ENCODE data around the gene ACIN1. TPM values are rescaled to one million over a fixed set of nuclear protein-coding genes. Genes with fewer than 3 reads are reported as not detected.

ACIN1 gene
- total RNA-seq, 2 experiments from 2014 or later, result 282 to 288 TPM

DNA sequence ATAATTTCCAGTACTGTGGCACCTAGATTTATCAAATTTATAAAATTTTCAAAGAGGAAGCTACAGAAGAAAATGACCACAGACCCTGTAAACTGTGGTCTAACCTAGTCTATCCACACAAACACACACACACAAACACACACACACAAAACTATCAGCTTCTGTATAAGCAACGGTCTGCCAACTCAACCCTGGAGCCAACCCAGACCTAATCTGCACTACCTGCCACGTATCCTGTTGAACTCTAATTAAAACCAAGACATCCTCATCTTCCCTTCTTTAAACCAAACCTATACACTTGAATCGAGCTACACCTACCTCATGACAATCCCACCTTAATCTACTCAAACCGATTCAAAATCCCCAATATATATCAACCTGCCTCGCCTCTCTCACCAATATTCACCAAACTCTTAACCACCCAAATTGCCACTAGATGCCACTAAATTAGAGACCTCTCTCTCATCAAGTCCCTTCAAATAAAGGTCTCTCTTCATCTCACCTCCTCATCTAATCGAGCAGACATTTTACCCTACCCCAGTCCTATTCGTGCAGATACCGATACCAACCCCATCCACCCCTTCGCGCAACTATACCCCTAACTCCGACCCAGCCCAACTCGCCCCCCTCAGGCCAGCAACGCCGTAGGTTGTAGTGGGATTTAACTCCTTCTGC is 808 bp downstream of the ACIN1 start:
- H3K36me3 Mint-ChIP-seq (ENCODE audit: low read depth), result peaks cover 56% of the 10 kb centered on the region
- intact Hi-C loops (cut with DNase I, micrococcal nuclease), result loop anchor here (2.0 to 10.0 kb wide), 6 partner anchors 15 to 471 kb away; partner anchors contain the start of genes AP1G2 (in 1 of the 2), HOMEZ (in 1 of the 2), OXA1L (in 1 of the 2) and PABPN1 (in 1 of the 2)
- H3K4me3 Mint-ChIP-seq, result no peak overlapping the region
- ChIA-PET CTCF (interaction anchor here (0.8 to 4.4 kb wide), 13 partner anchors 13 to 165 kb away, joined by 3 to 32 read pairs (median 5); partner anchors contain the start of gene PRMT5), POLR2A (interaction anchor here (0.6 to 5.0 kb wide), 46 partner anchors 8 to 1789 kb away, joined by 3 to 135 read pairs (median 5); partner anchors contain the start of genes AJUBA, CDH24, CEBPE and CHD8)
- no peaks in the 10 kb centered on the region for H3K27me3 Mint-ChIP-seq
- peak overlapping the region; percentile 95 to 97 for H3K27ac ChIP-seq (ENCODE audit: low read depth in 1 of 2, low read length in 2 of 2)
- ATAC-seq (ENCODE audit: poor library complexity), result no peak
- no peaks in the 10 kb centered on the region for H3K27me3 ChIP-seq (ENCODE audit: control insufficient read depth in 1 of 2, insufficient read depth in 2 of 2, low read length in 2 of 2)
- no peak for DNase-seq
- peaks cover 29% of the 10 kb centered on the region for H3K4me1 ChIP-seq (ENCODE audit: insufficient read depth, low read length)
- H3K4me3 ChIP-seq (ENCODE audit: low read length), result peak overlapping the region; percentile 81
- peaks cover 47% of the 10 kb centered on the region for H3K4me1 Mint-ChIP-seq (ENCODE audit: low read depth)
- H3K27ac Mint-ChIP-seq, result no peak overlapping the region
- no peak for TF ChIP-seq CTCF (IDR thresholded peaks at IDR 0.05)
- H3K36me3 ChIP-seq (ENCODE audit: insufficient read depth, low read length), result peaks cover 56% of the 10 kb centered on the region
- no peaks in the 10 kb centered on the region for H3K9me3 ChIP-seq (ENCODE audit: control insufficient read depth in 1 of 2, insufficient read depth in 1 of 2, low read length in 2 of 2)
- no peaks in the 10 kb centered on the region for H3K9me3 Mint-ChIP-seq

GRCh38 chr14:23093526-23093925 is 1.4 kb downstream of the ACIN1 start:
- Histone ChIP-seq H3K9me3 (ENCODE audit: control insufficient read depth in 1 of 2, insufficient read depth in 1 of 2, low read length in 2 of 2) (no peaks in the 10 kb centered on the region), H3K4me1 (ENCODE audit: insufficient read depth, low read length) (peaks cover 29% of the 10 kb centered on the region), H3K36me3 (ENCODE audit: insufficient read depth, low read length) (peaks cover 56% of the 10 kb centered on the region), H3K27ac (ENCODE audit: low read depth in 1 of 2, low read length in 2 of 2) (no peak overlapping the region), H3K4me3 (ENCODE audit: low read length) (peak overlapping the region; percentile 81), H3K27me3 (ENCODE audit: control insufficient read depth in 1 of 2, insufficient read depth in 2 of 2, low read length in 2 of 2) (no peaks in the 10 kb centered on the region)
- no peak for ATAC-seq (ENCODE audit: poor library complexity)
- CTCF ChIA-PET, result interaction anchor here (1.0 to 4.4 kb wide), 5 partner anchors 16 to 87 kb away, joined by 4 to 32 read pairs (median 7); no protein-coding TSS in a partner anchor
- Mint-ChIP-seq H3K4me3 (peak overlapping the region; percentile 78), H3K27me3 (no peaks in the 10 kb centered on the region), H3K4me1 (ENCODE audit: low read depth) (peaks cover 45% of the 10 kb centered on the region), H3K36me3 (ENCODE audit: low read depth) (peaks cover 56% of the 10 kb centered on the region), H3K27ac (no peak overlapping the region), H3K9me3 (no peaks in the 10 kb centered on the region)
- DNase-seq, result no peak
- intact Hi-C loops (cut with DNase I, micrococcal nuclease), result loop anchor here (2.0 to 10.0 kb wide), 5 partner anchors 15 to 471 kb away; partner anchors contain the start of genes AP1G2 (in 1 of the 2), HOMEZ (in 1 of the 2), OXA1L (in 1 of the 2) and PABPN1 (in 1 of the 2)
- POLR2A ChIA-PET, result interaction anchor here (2.4 to 5.0 kb wide), 7 partner anchors 16 to 504 kb away, joined by 12 to 135 read pairs (median 35); partner anchors contain the start of genes CEBPE, DAD1, HAUS4 and PABPN1
- no peak for TF ChIP-seq CTCF (IDR thresholded peaks at IDR 0.05)

DNA sequence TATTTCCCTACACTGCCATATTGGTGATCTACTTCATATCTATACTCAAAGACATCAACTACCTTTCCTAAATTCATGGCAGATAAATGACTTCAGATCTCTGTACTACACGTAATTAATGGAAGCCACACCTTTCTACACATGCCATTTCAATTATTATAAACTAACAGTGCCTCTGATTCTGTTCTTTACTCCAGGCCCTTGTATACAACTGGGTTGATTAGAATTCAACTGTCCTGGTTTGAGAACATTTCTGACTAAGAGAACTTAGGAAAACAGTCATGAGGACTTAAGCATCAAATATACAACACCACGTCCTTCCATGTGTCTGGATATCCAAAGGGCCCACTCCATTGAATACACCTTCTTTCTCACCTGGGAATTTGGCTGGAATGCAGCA is 1.8 kb downstream of the ACIN1 start:
- peaks cover 56% of the 10 kb centered on the region for H3K36me3 Mint-ChIP-seq (ENCODE audit: low read depth)

More for the DNA sequence above, 1.8 kb downstream of the ACIN1 start:
- Histone ChIP-seq H3K36me3 (ENCODE audit: insufficient read depth, low read length) (peaks cover 56% of the 10 kb centered on the region), H3K27me3 (ENCODE audit: control insufficient read depth in 1 of 2, insufficient read depth in 2 of 2, low read length in 2 of 2) (no peaks in the 10 kb centered on the region), H3K4me3 (ENCODE audit: low read length) (no peak overlapping the region), H3K9me3 (ENCODE audit: control insufficient read depth in 1 of 2, insufficient read depth in 1 of 2, low read length in 2 of 2) (no peaks in the 10 kb centered on the region), H3K27ac (ENCODE audit: low read depth in 1 of 2, low read length in 2 of 2) (no peak overlapping the region), H3K4me1 (ENCODE audit: insufficient read depth, low read length) (peaks cover 29% of the 10 kb centered on the region)
- ATAC-seq (ENCODE audit: poor library complexity), result no peak
- TF ChIP-seq CTCF (IDR thresholded peaks at IDR 0.05), result no peak
- Mint-ChIP-seq H3K27ac (peak overlapping the region; percentile 40), H3K9me3 (no peaks in the 10 kb centered on the region), H3K4me1 (ENCODE audit: low read depth) (peaks cover 45% of the 10 kb centered on the region), H3K27me3 (no peaks in the 10 kb centered on the region), H3K4me3 (peak overlapping the region; percentile 78)
- no peak for DNase-seq
- POLR2A ChIA-PET, result interaction anchor here (1.2 kb wide), 1 partner anchor 209 kb away, joined by 4 read pairs; the partner anchor contains the start of gene PPP1R3E
- CTCF ChIA-PET, result interaction anchor here (1.2 to 1.7 kb wide), 3 partner anchors 16 to 86 kb away, joined by 3 to 8 read pairs (median 6); no protein-coding TSS in a partner anchor
- intact Hi-C loops (cut with DNase I, micrococcal nuclease), result loop anchor here (2.0 to 10.0 kb wide), 5 partner anchors 14 to 472 kb away; partner anchors contain the start of genes AP1G2 (in 1 of the 2), HOMEZ (in 1 of the 2), OXA1L (in 1 of the 2) and PABPN1 (in 1 of the 2)
